Subcutaneous adipose tissue (tissue), 4 donors: ENCODE measurements around the gene PSEN1. TPM values are rescaled to one million over a fixed set of nuclear protein-coding genes. Genes with fewer than 3 reads are reported as not detected.

Source experiments
- total RNA-seq, 4 donors: library from RNA; depleted of rRNA; stranded (reverse); fragments of >200 nt; gene quantifications; one replicate each; pipeline ENCODE4 v1.1.0, GENCODE V29; 2016
- TF ChIP-seq, protein P1 (sequence below): fragments of 450-650 bp; IDR thresholded peaks from one replicate; pipeline ENCODE4 v1.5.1; 2016; ENCODE audit warnings: low read depth, mild to moderate bottlenecking, control low read depth, antibody characterized with exemption, moderate library complexity

PSEN1 gene
- total RNA-seq, 4 donors from 2014 or later: 58.4 to 87.5 (median 69.9) TPM

- TF ChIP-seq, protein P1, sequence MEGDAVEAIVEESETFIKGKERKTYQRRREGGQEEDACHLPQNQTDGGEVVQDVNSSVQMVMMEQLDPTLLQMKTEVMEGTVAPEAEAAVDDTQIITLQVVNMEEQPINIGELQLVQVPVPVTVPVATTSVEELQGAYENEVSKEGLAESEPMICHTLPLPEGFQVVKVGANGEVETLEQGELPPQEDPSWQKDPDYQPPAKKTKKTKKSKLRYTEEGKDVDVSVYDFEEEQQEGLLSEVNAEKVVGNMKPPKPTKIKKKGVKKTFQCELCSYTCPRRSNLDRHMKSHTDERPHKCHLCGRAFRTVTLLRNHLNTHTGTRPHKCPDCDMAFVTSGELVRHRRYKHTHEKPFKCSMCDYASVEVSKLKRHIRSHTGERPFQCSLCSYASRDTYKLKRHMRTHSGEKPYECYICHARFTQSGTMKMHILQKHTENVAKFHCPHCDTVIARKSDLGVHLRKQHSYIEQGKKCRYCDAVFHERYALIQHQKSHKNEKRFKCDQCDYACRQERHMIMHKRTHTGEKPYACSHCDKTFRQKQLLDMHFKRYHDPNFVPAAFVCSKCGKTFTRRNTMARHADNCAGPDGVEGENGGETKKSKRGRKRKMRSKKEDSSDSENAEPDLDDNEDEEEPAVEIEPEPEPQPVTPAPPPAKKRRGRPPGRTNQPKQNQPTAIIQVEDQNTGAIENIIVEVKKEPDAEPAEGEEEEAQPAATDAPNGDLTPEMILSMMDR: no peak
Measured at GRCh38 chr14:73173092-73173735, 36.9 kb downstream of the PSEN1 start.

DNA sequence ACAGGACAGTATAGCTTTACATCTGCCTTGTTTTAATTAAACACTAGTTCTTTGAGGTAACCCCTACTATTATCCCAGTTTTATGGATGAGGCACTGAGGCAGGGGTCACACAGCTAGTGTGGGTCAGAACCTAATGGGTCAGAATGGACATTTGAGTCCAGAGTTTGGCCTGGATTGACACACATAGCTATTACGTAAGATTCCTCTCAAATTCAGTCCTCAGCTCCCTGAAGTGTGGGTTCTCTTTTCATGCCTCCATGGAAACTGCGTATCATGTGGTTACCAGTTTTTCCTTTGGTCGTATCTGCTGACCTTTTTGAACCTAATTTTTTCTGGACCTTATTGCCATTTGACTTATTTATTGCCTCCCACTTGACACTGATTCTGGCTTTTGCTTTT is 40.4 kb downstream of the PSEN1 start:
- TF ChIP-seq, protein P1: no peak

DNA sequence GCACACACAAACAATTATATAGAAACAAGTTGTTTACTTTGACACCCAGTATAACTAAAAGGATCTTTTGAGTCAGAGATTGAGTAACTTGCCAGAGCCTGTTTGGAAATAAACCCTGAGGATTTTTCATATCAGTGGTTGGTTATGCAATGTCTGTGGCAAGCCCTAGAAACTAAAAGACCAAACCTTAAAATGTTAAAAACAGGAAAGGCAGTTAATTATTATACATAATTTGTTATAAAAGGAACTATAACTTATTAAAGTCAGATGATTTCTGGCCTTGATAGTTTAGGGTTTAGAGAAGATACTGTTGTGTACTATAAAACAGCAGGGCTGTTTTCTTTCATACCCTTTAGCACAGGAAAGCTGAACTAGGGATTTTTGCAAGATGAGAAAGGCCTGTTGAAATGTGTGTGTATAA is 44.1 kb downstream of the PSEN1 start:
- TF ChIP-seq, protein P1: no peak

DNA sequence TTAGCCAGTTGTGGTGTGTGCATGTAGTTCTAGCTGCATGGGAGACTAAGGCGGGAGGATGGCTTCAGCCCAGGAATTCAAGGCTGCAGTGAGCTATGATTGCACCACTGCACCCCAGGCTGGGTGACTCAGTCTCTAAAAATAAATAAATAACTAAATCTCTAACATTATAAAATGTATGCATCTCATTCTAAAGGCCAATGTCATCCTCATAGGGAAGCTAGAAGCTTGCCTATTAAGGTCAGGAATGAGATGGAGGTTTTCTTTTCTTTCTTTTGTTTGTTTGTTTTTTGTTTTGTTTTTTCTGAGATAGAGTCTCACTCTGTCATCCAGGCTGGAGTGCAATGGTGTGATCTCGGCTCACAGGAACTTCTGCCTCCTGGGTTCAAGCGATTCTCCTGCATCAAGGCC is 52.2 kb downstream of the PSEN1 start:
- TF ChIP-seq, protein P1: no peak

GRCh38 chr14:73189651-73190050 is 53.3 kb downstream of the PSEN1 start:
- TF ChIP-seq, protein P1: no peak

- TF ChIP-seq, protein P1: no peak
Measured at GRCh38 chr14:73191441-73191840, 55.1 kb downstream of the PSEN1 start.

DNA sequence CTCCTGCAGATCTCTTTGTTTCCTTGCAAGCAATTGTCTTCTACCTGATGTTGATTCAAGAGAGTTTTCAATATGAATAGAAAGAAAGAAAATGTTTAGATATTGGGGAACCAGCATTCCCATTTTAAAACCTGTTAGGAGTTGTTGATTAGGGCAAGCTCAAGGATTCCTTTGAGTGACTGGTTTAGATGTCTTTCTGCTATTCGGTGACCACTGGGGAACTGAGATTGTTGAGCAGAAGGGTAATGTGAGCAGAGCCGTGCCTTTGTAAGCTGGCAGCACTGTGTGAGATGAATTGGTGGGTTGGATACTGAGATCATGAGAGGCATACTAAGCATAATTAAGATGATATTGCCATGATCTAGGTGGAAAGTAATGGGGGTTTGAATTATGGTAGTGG is 61.9 kb downstream of the PSEN1 start:
- TF ChIP-seq, protein P1: no peak
